Right lobe of liver (tissue), 4 donors: ENCODE data around the gene TMEM129.

Experiments
- CTCF ChIP-seq, 4 donors: fragments of 200-600 bp in 3 of 4; fragments of 450-650 bp in 1 of 4; IDR thresholded peaks; one replicate each; pipeline versions ENCODE4 v1.5.1 to v1.8.0; 2016 to 2022; ENCODE audit warnings: antibody characterized with exemption in 4 of 4, mild to moderate bottlenecking in 2 of 4
- POLR2A ChIP-seq: fragments of 450-650 bp; IDR thresholded peaks from one replicate; pipeline ENCODE4 v1.6.1; 2017; ENCODE audit warnings: antibody characterized with exemption, mild to moderate bottlenecking
- donor health status: DM: no; HTN: no; CAD: no.
- donor health status: DM: no; HTN: no; CAD: no.
- donor health status: DM: no; HTN: yes; CAD: no.

GRCh38 chr4:1767770-1768366 lies 46.7 kb upstream of the TMEM129 start:
- TF ChIP-seq CTCF (IDR thresholded peaks at IDR 0.05): peak in 1 of 4 donors; percentile 10
- TF ChIP-seq POLR2A: no peak
